Keratinocyte (primary cell): Measurements from ENCODE around the gene KLHDC4. TPM values are rescaled to one million over a fixed set of nuclear protein-coding genes. Genes with fewer than 3 reads are reported as not detected.
"Not testable (repeated sequence)": the region's sequence is repeated elsewhere in the genome, so short reads cannot be mapped to it uniquely, and the experiment has no call there.

ENCODE experiments used
- DNase-seq: peaks from one replicate; pipeline ENCODE4 v3.0.0-alpha.2; 2011; ENCODE audit warnings: low read depth, missing footprints, low spot score
- FAIRE-seq: peaks from 2 replicates; lab custom pipeline; 2011; peaks lifted over from hg19 to GRCh38; lab: Jason Lieb, UNC
- H2AFZ ChIP-seq: 2 replicates; pipeline ENCODE4 v1.6.0; 2012; ENCODE audit warnings: low read length, control low read depth, inconsistent platforms; ENCODE audit not compliant: control insufficient read depth
- H3K27ac ChIP-seq: 2 replicates; pipeline ENCODE4 v1.5.1; 2011; ENCODE audit warnings: low read length; ENCODE audit not compliant: control insufficient read depth, insufficient read depth
- H3K27me3 ChIP-seq: 3 replicates; pipeline ENCODE4 v1.6.0; 2011; ENCODE audit warnings: low read length; ENCODE audit not compliant: control insufficient read depth, insufficient read depth; ENCODE audit errors: extremely low read depth
- H3K36me3 ChIP-seq, 2 experiments: 2 replicates in 1 of 2; 3 replicates in 1 of 2; pipeline ENCODE4 v1.5.1; 2011; ENCODE audit warnings: low read length in 2 of 2, mild to moderate bottlenecking in 1 of 2; ENCODE audit not compliant: control insufficient read depth in 2 of 2, insufficient read depth in 2 of 2; ENCODE audit errors: extremely low read depth in 1 of 2
- H3K4me1 ChIP-seq: 3 replicates; pipeline ENCODE4 v1.5.1; 2011; ENCODE audit warnings: low read length; ENCODE audit not compliant: control insufficient read depth, insufficient read depth; ENCODE audit errors: extremely low read depth
- H3K4me2 ChIP-seq: 3 replicates; pipeline ENCODE4 v1.6.0; 2011; ENCODE audit warnings: low read depth, low read length; ENCODE audit not compliant: control insufficient read depth, insufficient read depth; ENCODE audit errors: extremely low read depth
- H3K4me3 ChIP-seq, 3 experiments: fragments of 200-600 bp in 1 of 3; sonication (generic) in 1 of 3; 2 replicates in 2 of 3; 3 replicates in 1 of 3; pipeline ENCODE4 v1.5.1; 2011 to 2016; ENCODE audit warnings: low read length in 3 of 3, mild to moderate bottlenecking in 3 of 3, control low read depth in 2 of 3, inconsistent platforms in 1 of 3, low read depth in 1 of 3, mixed read lengths in 1 of 3, mixed run types in 1 of 3, moderate library complexity in 1 of 3; ENCODE audit not compliant: control insufficient read depth in 2 of 3, insufficient read depth in 2 of 3; ENCODE audit errors: extremely low read depth in 1 of 3
- H3K79me2 ChIP-seq: 2 replicates; pipeline ENCODE4 v1.6.0; 2012; ENCODE audit warnings: low read length; ENCODE audit not compliant: control insufficient read depth, insufficient read depth
- H3K9ac ChIP-seq: 3 replicates; pipeline ENCODE4 v1.6.0; 2011; ENCODE audit warnings: low read length; ENCODE audit not compliant: control insufficient read depth, insufficient read depth; ENCODE audit errors: extremely low read depth
- H3K9me1 ChIP-seq: 3 replicates; pipeline ENCODE4 v1.6.0; 2011; ENCODE audit warnings: low read length; ENCODE audit not compliant: control insufficient read depth, insufficient read depth; ENCODE audit errors: extremely low read depth
- H3K9me3 ChIP-seq: 2 replicates; pipeline ENCODE4 v1.5.1; 2012; ENCODE audit warnings: low read depth, low read length; ENCODE audit not compliant: control insufficient read depth
- H4K20me1 ChIP-seq: 3 replicates; pipeline ENCODE4 v1.6.0; 2011; ENCODE audit warnings: low read length; ENCODE audit not compliant: control insufficient read depth, insufficient read depth; ENCODE audit errors: extremely low read depth
- CTCF ChIP-seq, 3 experiments: IDR thresholded peaks in 1 of 3; conservative IDR thresholded peaks in 1 of 3; optimal IDR thresholded peaks in 1 of 3; 2 replicates in 2 of 3; 3 replicates in 1 of 3; pipeline versions ENCODE3 to v1.5.1; 2011; ENCODE audit warnings: low read length in 3 of 3, mild to moderate bottlenecking in 3 of 3, moderate library complexity in 2 of 3, control low read depth in 1 of 3, inconsistent platforms in 1 of 3; ENCODE audit not compliant: insufficient read depth in 2 of 3; ENCODE audit errors: extremely low read depth in 1 of 3
- EZH2 ChIP-seq: IDR thresholded peaks from one replicate; pipeline ENCODE4 v1.6.1; 2012; ENCODE audit warnings: inconsistent platforms, mild to moderate bottlenecking, low read length, moderate library complexity
- dilution Hi-C: fragments of 300-500 bp; cut with MboI; formaldehyde crosslinking; loops from one replicate; pipeline ENCODE4 v1.7.0; 2020; ENCODE audit warnings: low sequenced_read_pairs; ENCODE audit not compliant: extremely low pct_ligation_motif_present
- polyA plus RNA-seq, 5 experiments: library from polyadenylated mRNA; depleted of rRNA in 3 of 5; stranded (reverse) in 3 of 5; stranded (forward) in 1 of 5; unstranded in 1 of 5; fragments of >200 nt; gene quantifications; 1 replicate in 1 of 5; 2 replicates in 3 of 5; 3 replicates in 1 of 5; pipeline versions ENCODE4 v1.2.1 to v1.2.3, GENCODE V29; 2011 to 2012; ENCODE audit warnings: missing spikeins in 2 of 5, low read depth in 1 of 5, low replicate concordance in 1 of 5

Gene KLHDC4
- polyA plus RNA-seq, 1 donor (not counting 4 experiments of a cell fraction or from before 2014, with no cell fraction given), result 13.4 TPM

- DNase-seq, result no peak
- Histone ChIP-seq H3K4me2 (no peak overlapping the region), H4K20me1 (no peaks in the 10 kb centered on the region), H2AFZ (no peak overlapping the region), H3K4me1 (no peaks in the 10 kb centered on the region), H3K36me3 (peaks cover 0 to 17% of the 10 kb centered on the region in 2 experiments), H3K9ac (no peak overlapping the region), H3K27ac (no peak overlapping the region), H3K4me3 (no peak overlapping the region), H3K9me3 (no peaks in the 10 kb centered on the region), H3K79me2 (no peaks in the 10 kb centered on the region), H3K27me3 (no peaks in the 10 kb centered on the region), H3K9me1 (no peaks in the 10 kb centered on the region)
- no peak for FAIRE-seq
- dilution Hi-C loops, result no loop called here
- TF ChIP-seq CTCF (optimal IDR thresholded peaks at IDR 0.05 in 1 of 3, IDR thresholded peaks at IDR 0.05 in 1 of 3, conservative IDR thresholded peaks at IDR 0.05 in 1 of 3; ENCODE audit: extremely low read depth in 1 of 3, insufficient read depth in 2 of 3, low read length in 3 of 3) (no peak), EZH2 (no peak)
Observed at GRCh38 chr16:87721622-87722585, 43.9 kb downstream of the KLHDC4 start.

- dilution Hi-C loops, result no loop called here
- H3K4me2 ChIP-seq, result no peak overlapping the region
- no peaks in the 10 kb centered on the region for H3K9me1 ChIP-seq
- no peak overlapping the region for H3K27ac ChIP-seq
- TF ChIP-seq EZH2 (no peak), CTCF (optimal IDR thresholded peaks at IDR 0.05 in 1 of 3, IDR thresholded peaks at IDR 0.05 in 1 of 3, conservative IDR thresholded peaks at IDR 0.05 in 1 of 3; ENCODE audit: extremely low read depth in 1 of 3, insufficient read depth in 2 of 3, low read length in 3 of 3) (no peak)
- H3K36me3 ChIP-seq, result peaks cover 0 to 17% of the 10 kb centered on the region in 2 experiments
- no peak overlapping the region for H3K4me3 ChIP-seq
- H4K20me1 ChIP-seq, result no peaks in the 10 kb centered on the region
- no peaks in the 10 kb centered on the region for H3K9me3 ChIP-seq
- H3K9ac ChIP-seq, result no peak overlapping the region
- no peaks in the 10 kb centered on the region for H3K79me2 ChIP-seq
- H3K27me3 ChIP-seq, result no peaks in the 10 kb centered on the region
- no peak overlapping the region for H2AFZ ChIP-seq
- DNase-seq, result no peak
- FAIRE-seq, result no peak
- no peaks in the 10 kb centered on the region for H3K4me1 ChIP-seq
Observed at GRCh38 chr16:87720446-87720845, 45.3 kb downstream of the KLHDC4 start.

- H2AFZ ChIP-seq, DNase-seq, H3K79me2 ChIP-seq, dilution Hi-C loops, H3K27me3 ChIP-seq, H3K27ac ChIP-seq, H3K9ac ChIP-seq, H3K9me1 ChIP-seq, H3K4me2 ChIP-seq, H3K4me1 ChIP-seq, H3K4me3 ChIP-seq, H3K9me3 ChIP-seq, FAIRE-seq, H4K20me1 ChIP-seq: not testable (repeated sequence)
- peaks cover 0 to 17% of the 10 kb centered on the region in 2 experiments for H3K36me3 ChIP-seq
Observed at GRCh38 chr16:87718831-87719230, 47.0 kb downstream of the KLHDC4 start.
